Erythroblast (primary cell): ENCODE measurements around the gene MYO10.

Experiments
- GATA1 ChIP-seq: IDR thresholded peaks from 2 replicates; pipeline ENCODE4 v1.6.1; 2011; ENCODE audit warnings: low read depth, mild to moderate bottlenecking, control low read depth, low read length, moderate library complexity
- POLR2A ChIP-seq: IDR thresholded peaks from 2 replicates; pipeline ENCODE4 v1.6.1; 2011; ENCODE audit warnings: mild to moderate bottlenecking, low read length

GRCh38 chr5:16788957-16789356, 147.1 kb downstream of the MYO10 start:
- no peak for TF ChIP-seq POLR2A
- no peak for TF ChIP-seq GATA1
